GM12878 (cell line): ENCODE measurements around the gene CMYA5. TPM values are rescaled to one million over a fixed set of nuclear protein-coding genes. Genes with fewer than 3 reads are reported as not detected.

ENCODE experiments used
- ATAC-seq: fragments of 200-7000 bp; cut with Tn5 transposase; 3 replicates; pipeline ENCODE4 v1.9.1; 2020; ENCODE audit warnings: mild to moderate bottlenecking, moderate library complexity
- BruUV-seq: library from RNA; stranded (reverse); fragments of 400-500 nt; replicated peaks from 2 replicates; lab custom pipeline; 2021; lab: Mats Ljungman, UMichigan
- CTCF ChIA-PET: fragments of 300-600 bp; sonication (Branson Sonifier 250); formaldehyde crosslinking; extraction: SDS; loops from one replicate; lab custom pipeline; 2021; ENCODE audit warnings: inconsistent platforms; lab: Yijun Ruan, JAX
- POLR2A ChIA-PET: fragments of 350-600 bp; formaldehyde crosslinking; extraction: SDS; loops from one replicate; lab custom pipeline; 2021; ENCODE audit warnings: inconsistent platforms; lab: Charles Lee
- RAD21 ChIA-PET: fragments of 300-600 bp; sonication (Branson Sonifier 250); formaldehyde crosslinking; loops from one replicate; lab custom pipeline; 2023; ENCODE audit warnings: antibody characterized with exemption; ENCODE audit not compliant: unreplicated experiment; lab: Charles Lee
- SMC1A ChIA-PET: fragments of 300-600 bp; sonication (Branson Sonifier 250); formaldehyde crosslinking; loops from one replicate; lab custom pipeline; 2023; ENCODE audit not compliant: unreplicated experiment, uncharacterized antibody; lab: Charles Lee
- DNase-seq: peaks from one replicate; pipeline ENCODE4 v3.0.0-alpha.2; 2011; ENCODE audit warnings: low read depth, low spot score
- FAIRE-seq: peaks from 3 replicates; lab custom pipeline; 2011; peaks lifted over from hg19 to GRCh38; lab: Jason Lieb, UNC
- H2AFZ ChIP-seq: 2 replicates; pipeline ENCODE4 v1.6.0; 2011; ENCODE audit warnings: low read depth, low read length, control low read depth; ENCODE audit not compliant: control insufficient read depth
- H3K27ac ChIP-seq: 2 replicates; pipeline ENCODE4 v1.5.1; 2011; ENCODE audit warnings: control low read depth; ENCODE audit not compliant: control insufficient read depth, insufficient read depth
- H3K27me3 ChIP-seq, 2 experiments: replicated peaks in 1 of 2; 2 replicates each; pipeline versions ENCODE4 v1.6.0 to v1.6.1; 2011; ENCODE audit warnings: low read length in 1 of 2; ENCODE audit not compliant: control insufficient read depth in 2 of 2, insufficient read depth in 2 of 2
- H3K36me3 ChIP-seq, 2 experiments: 2 replicates each; pipeline ENCODE4 v1.5.1; 2011; ENCODE audit warnings: low read length in 1 of 2; ENCODE audit not compliant: control insufficient read depth in 2 of 2, insufficient read depth in 2 of 2
- H3K4me1 ChIP-seq: 2 replicates; pipeline ENCODE4 v1.6.1; 2011; ENCODE audit warnings: mild to moderate bottlenecking, low read length, moderate library complexity, mixed read lengths; ENCODE audit not compliant: control insufficient read depth, insufficient read depth
- H3K4me2 ChIP-seq: 2 replicates; pipeline ENCODE4 v1.6.0; 2011; ENCODE audit warnings: control low read depth; ENCODE audit not compliant: control insufficient read depth, insufficient read depth
- H3K4me3 ChIP-seq: fragments of 200-600 bp; sonication (generic); 2 replicates; pipeline ENCODE4 v1.5.1; 2016
- H3K79me2 ChIP-seq: 2 replicates; pipeline ENCODE4 v1.6.0; 2011; ENCODE audit warnings: low read length; ENCODE audit not compliant: control insufficient read depth, insufficient read depth
- H3K9ac ChIP-seq: 2 replicates; pipeline ENCODE4 v1.8.0; 2011; ENCODE audit warnings: low read length, control low read depth, mixed read lengths; ENCODE audit not compliant: control insufficient read depth, insufficient read depth
- H3K9me3 ChIP-seq: replicated peaks from 3 replicates; pipeline ENCODE4 v1.5.1; 2011; ENCODE audit warnings: mild to moderate bottlenecking, low read length; ENCODE audit not compliant: control insufficient read depth, insufficient read depth
- H4K20me1 ChIP-seq: 2 replicates; pipeline ENCODE4 v1.6.0; 2011; ENCODE audit not compliant: control insufficient read depth, insufficient read depth
- BRCA1 ChIP-seq: IDR thresholded peaks from 2 replicates; pipeline ENCODE4 v1.6.1; 2011; ENCODE audit warnings: low read depth, low read length, improper control_type of control experiment
- CBX3 ChIP-seq: fragments of 200-600 bp; sonication (generic); IDR thresholded peaks from 2 replicates; pipeline ENCODE4 v1.6.1; 2016; ENCODE audit warnings: low read depth, borderline replicate concordance
- CTCF ChIP-seq, 3 experiments: IDR thresholded peaks in 2 of 3; conservative IDR thresholded peaks in 1 of 3; 2 replicates each; pipeline ENCODE4 v1.5.1; 2011; ENCODE audit warnings: low read depth in 3 of 3, low read length in 3 of 3, mild to moderate bottlenecking in 3 of 3, control low read depth in 2 of 3, moderate library complexity in 2 of 3, inconsistent platforms in 1 of 3, mixed read lengths in 1 of 3; ENCODE audit not compliant: control insufficient read depth in 2 of 3, insufficient read depth in 1 of 3; ENCODE audit errors: extremely low read depth in 1 of 3
- IRF4 ChIP-seq: IDR thresholded peaks from 2 replicates; pipeline ENCODE4 v1.6.1; 2011; ENCODE audit warnings: low read depth, low read length
- NFXL1 ChIP-seq: fragments of 450-650 bp; IDR thresholded peaks from 2 replicates; pipeline ENCODE4 v1.6.1; 2017; ENCODE audit warnings: antibody characterized with exemption, mild to moderate bottlenecking, borderline replicate concordance
- PAX5 ChIP-seq: IDR thresholded peaks from 2 replicates; pipeline ENCODE4 v1.6.1; 2011; ENCODE audit warnings: low read depth, low read length, borderline replicate concordance
- RAD21 ChIP-seq: IDR thresholded peaks from 2 replicates; pipeline ENCODE4 v1.6.1; 2011; ENCODE audit warnings: mild to moderate bottlenecking, low read depth, low read length, moderate library complexity; ENCODE audit not compliant: insufficient read depth
- SMC3 ChIP-seq: IDR thresholded peaks from 2 replicates; pipeline ENCODE4 v1.6.1; 2011; ENCODE audit warnings: low read length, improper control_type of control experiment, borderline replicate concordance
- YY1 ChIP-seq: IDR thresholded peaks from 2 replicates; pipeline ENCODE4 v1.6.1; 2011; ENCODE audit warnings: low read depth, mild to moderate bottlenecking, low read length
- ZNF687 ChIP-seq: fragments of 450-650 bp; IDR thresholded peaks from 2 replicates; pipeline ENCODE4 v1.6.1; 2017; ENCODE audit warnings: mild to moderate bottlenecking, moderate library complexity
- WGBS: methylation state at CpG from one replicate; pipeline ENCODE4 v1.1.6; 2016; ENCODE audit warnings: low lambda C conversion rate; ENCODE audit not compliant: insufficient replicate concordance, insufficient coverage; ENCODE audit errors: missing lambda C conversion rate; 5-methylcytosine and 5-hydroxymethylcytosine counted together
- in situ Hi-C: fragments of 300-500 bp; cut with MboI; formaldehyde crosslinking; loops from 9 replicates; pipeline ENCODE4 v1.14.3; 2018; ENCODE audit warnings: mixed read lengths
- intact Hi-C: fragments of 100-400 bp; cut with micrococcal nuclease; formaldehyde crosslinking; loops from one replicate; pipeline ENCODE4 v1.14.2; 2022; ENCODE audit not compliant: unreplicated experiment
- polyA plus RNA-seq, 11 experiments: library from polyadenylated mRNA; depleted of rRNA in 4 of 11; unstranded in 6 of 11; stranded (reverse) in 5 of 11; fragments of >200 nt; fragmentation: Nextera tagmentation in 4 of 11; fragmentation: Illumina TruSeq in 1 of 11; extraction: Ambion mirVana in 4 of 11; extraction: Trizol in 1 of 11; gene quantifications; 1 replicate in 1 of 11; 2 replicates in 10 of 11; pipeline versions ENCODE4 v1.2.1 to v1.2.3, GENCODE V29; 2011 to 2016; ENCODE audit warnings: inconsistent platforms in 2 of 11, missing spikeins in 2 of 11, low read depth in 1 of 11
- total RNA-seq, 4 experiments: library from RNA; depleted of rRNA in 3 of 4; stranded (reverse); fragments of >200 nt in 3 of 4; fragmentation: Illumina TruSeq in 1 of 4; extraction: Trizol in 1 of 4; gene quantifications; 2 replicates each; pipeline versions ENCODE4 v1.2.1 to v1.2.3, GENCODE V29; 2013 to 2021

Gene CMYA5
- total and polyA plus RNA-seq, 10 of the 15 experiments (the other 5 are each of a cell fraction or from before 2014, with no cell fraction given): 0.01 to 0.34 (median 0.16) TPM; not detected in 1

- no peak overlapping the region for H3K4me3 ChIP-seq
- ChIA-PET POLR2A (no interaction called here), CTCF (interaction anchor here (0.7 to 1.6 kb wide), 3 partner anchors 9 to 17 kb away, joined by 3 to 5 read pairs (median 3); no protein-coding TSS in a partner anchor), RAD21 (no interaction called here), SMC1A (interaction anchor here (1.3 kb wide), 1 partner anchor 381 kb away, joined by 3 read pairs; no protein-coding TSS in a partner anchor)
- no peaks in the 10 kb centered on the region; the same call in 2 of the 3 replicates for H3K9me3 ChIP-seq
- H3K4me2 ChIP-seq: no peak overlapping the region
- FAIRE-seq (peak; percentile 49), ATAC-seq (peak; percentile 51), DNase-seq (no peak)
- H3K9ac ChIP-seq: no peak overlapping the region
- BruUV-seq: no TSS peak
- H3K4me1 ChIP-seq: peaks cover 10% of the 10 kb centered on the region
- WGBS: 0% methylated on average over 3 of the region's 3 CpGs
- H3K36me3 ChIP-seq: no peaks in the 10 kb centered on the region
- no peak overlapping the region for H2AFZ ChIP-seq
- TF ChIP-seq YY1: 0 out of 2 replicates have a peak, but pooled peaks have one; percentile 22
- peak; percentile 32 to 61 (median 46); a peak in 5 of 6 replicates for TF ChIP-seq CTCF (IDR thresholded peaks at IDR 0.05 in 2 of 3, conservative IDR thresholded peaks at IDR 0.05 in 1 of 3; ENCODE audit: control insufficient read depth in 2 of 3, extremely low read depth in 1 of 3, insufficient read depth in 1 of 3, low read depth in 3 of 3, low read length in 3 of 3)
- TF ChIP-seq SMC3: peak; percentile 37; the same call in 1 of the 2 replicates
- no peak for TF ChIP-seq BRCA1
- TF ChIP-seq ZNF687: no peak
- TF ChIP-seq CBX3: no peak
- peak; percentile 53 for TF ChIP-seq RAD21
- no peak for TF ChIP-seq IRF4
- TF ChIP-seq NFXL1: no peak
- no peak for TF ChIP-seq PAX5
- no peaks in the 10 kb centered on the region for H3K79me2 ChIP-seq
- H3K27ac ChIP-seq: no peak overlapping the region
- no peaks in the 10 kb centered on the region for H3K27me3 ChIP-seq
- intact Hi-C loops (loop anchor here (1.0 to 5.0 kb wide), 2 partner anchors 156 to 380 kb away; no protein-coding TSS in a partner anchor), in situ Hi-C loops (no loop called here)
- H4K20me1 ChIP-seq: no peaks in the 10 kb centered on the region
These were observed 13.2 kb downstream of the CMYA5 start for GRCh38 chr5:79702606-79703380.
